ENCODE measurements around the gene BBS1.

DNA sequence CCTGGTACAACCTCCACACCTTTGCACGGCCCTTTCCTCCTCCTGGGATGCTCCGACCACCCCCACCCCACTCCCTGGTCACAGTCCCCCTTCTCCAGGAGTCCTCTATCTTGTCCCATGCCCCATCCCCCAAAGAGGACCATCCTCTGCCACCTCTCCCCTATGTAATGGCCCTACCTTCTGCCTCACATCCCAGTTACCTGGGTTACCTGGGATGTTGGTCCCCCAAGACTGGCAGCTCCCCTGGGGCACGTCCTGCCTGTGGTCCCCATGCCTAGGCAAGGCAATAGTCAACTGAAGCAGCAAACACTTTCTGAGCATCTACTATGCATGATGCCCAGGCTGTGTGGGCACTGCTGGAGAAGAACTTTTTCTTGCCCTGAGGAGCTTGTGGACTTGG, 45.0 kb downstream of the BBS1 start:
- TF ChIP-seq, protein P1, sequence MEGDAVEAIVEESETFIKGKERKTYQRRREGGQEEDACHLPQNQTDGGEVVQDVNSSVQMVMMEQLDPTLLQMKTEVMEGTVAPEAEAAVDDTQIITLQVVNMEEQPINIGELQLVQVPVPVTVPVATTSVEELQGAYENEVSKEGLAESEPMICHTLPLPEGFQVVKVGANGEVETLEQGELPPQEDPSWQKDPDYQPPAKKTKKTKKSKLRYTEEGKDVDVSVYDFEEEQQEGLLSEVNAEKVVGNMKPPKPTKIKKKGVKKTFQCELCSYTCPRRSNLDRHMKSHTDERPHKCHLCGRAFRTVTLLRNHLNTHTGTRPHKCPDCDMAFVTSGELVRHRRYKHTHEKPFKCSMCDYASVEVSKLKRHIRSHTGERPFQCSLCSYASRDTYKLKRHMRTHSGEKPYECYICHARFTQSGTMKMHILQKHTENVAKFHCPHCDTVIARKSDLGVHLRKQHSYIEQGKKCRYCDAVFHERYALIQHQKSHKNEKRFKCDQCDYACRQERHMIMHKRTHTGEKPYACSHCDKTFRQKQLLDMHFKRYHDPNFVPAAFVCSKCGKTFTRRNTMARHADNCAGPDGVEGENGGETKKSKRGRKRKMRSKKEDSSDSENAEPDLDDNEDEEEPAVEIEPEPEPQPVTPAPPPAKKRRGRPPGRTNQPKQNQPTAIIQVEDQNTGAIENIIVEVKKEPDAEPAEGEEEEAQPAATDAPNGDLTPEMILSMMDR (IDR thresholded peaks at IDR 0.05 in 8 of 11, conservative IDR thresholded peaks at IDR 0.05 in 3 of 11): no peak
- TF ChIP-seq POLR2A (IDR thresholded peaks at IDR 0.05): no peak
